Measurements from ENCODE around the gene TSPAN13. TPM values are rescaled to one million over a fixed set of nuclear protein-coding genes. Genes with fewer than 3 reads are reported as not detected.

TSPAN13 gene
- 44.4 and 60.0 TPM in 2 replicates for total RNA-seq

DNA sequence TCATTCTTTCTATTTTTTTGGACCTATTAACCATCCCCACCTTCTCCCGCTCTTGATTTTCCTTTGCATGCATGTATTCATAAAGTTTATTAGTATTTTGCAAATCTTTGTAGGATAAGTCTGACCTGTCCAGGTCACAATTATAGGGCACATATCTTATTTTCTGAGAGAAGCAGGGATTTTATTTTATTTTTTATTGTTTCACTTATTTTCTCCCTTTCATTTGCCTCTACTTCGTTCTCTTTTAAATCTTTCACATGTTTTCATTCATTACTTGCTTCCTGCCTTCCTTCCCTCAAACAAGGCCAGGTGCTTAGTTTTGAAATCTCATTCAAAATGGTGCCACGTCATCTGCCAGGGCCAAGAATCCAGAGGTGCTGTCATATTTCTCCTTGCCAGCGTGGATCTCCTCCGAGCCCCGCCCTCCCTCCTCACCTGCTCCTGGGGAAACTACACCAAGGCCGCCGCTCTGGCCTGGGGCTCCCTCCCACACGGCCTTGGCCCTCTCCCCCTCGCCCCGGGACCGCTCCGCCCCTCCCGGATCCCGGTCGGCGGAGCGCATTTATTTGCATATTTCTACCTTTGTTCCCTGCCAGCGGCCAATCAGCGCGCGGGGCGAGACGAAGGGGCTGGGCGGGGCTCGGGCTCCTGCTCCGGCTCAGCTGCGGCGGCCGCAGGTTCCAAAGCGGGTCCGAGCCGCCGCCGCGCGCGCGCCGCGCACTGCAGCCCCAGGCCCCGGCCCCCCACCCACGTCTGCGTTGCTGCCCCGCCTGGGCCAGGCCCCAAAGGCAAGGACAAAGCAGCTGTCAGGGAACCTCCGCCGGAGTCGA, at the start of gene TSPAN13:
Gene TSPAN13 (plus strand): TSS at position 654 of the 830 bp plus-strand sequence. CDS start 213 bp downstream, outside the sequence.

DNA sequence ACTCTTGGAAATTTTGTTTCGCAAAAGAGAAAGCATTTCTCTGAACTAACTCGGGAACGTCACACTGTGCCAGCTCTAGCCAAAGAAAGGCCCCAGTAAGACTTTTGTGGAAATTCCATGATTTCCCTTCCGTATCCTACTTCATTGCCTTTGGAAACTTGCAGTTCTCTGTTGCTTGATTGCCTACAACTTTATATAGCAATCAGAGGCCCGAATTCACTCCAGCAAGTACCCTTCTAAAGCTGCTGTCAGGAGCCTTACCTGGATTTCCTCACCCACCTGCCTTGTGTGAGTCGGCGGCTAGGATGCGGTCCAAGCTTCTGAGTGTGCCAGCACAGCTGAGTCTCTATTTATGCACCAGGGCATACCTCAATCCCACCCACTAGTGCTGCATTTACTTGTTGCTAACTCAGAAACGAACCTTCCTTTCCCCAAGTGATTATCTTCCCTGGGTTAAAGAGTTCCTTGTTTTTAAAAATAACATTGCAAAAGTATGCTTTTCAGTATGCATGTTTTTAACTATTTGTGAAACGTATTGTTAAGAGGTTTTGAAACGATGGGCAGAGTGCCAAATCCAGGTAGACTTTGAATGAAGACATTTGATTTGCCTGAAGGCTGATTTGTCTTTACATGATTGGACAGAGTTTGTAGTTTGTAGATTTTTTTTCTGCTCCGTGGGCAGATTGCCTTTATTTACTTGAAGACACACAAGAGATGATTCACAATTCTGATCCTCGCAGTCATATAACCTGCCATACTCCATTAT, 51.3 kb downstream of the TSPAN13 start, which contains the start of gene AGR2:
Gene AGR2 (minus strand): TSS at position 326 of the 766 bp plus-strand sequence. CDS start 3,203 bp downstream, outside the sequence.

Other genes starting within 250 kb of the TSPAN13 start
- gene LRRC72, start 226.9 kb upstream of the TSPAN13 start, total RNA-seq: not detected in 2 replicates
- gene ANKMY2, start 108.0 kb upstream of the TSPAN13 start, total RNA-seq: 11.2 and 13.5 TPM in 2 replicates
- 85.5 and 88.4 TPM in 2 replicates for gene BZW2, start 107.6 kb upstream of the TSPAN13 start, total RNA-seq
- gene AGR2, start 51.2 kb downstream of the TSPAN13 start, total RNA-seq: not detected in 2 replicates
- gene AGR3, start 128.2 kb downstream of the TSPAN13 start, total RNA-seq: not detected in 2 replicates

All from bladder microvascular endothelial cell (primary cell).